Measurements from ENCODE around the gene MYO1D. TPM values are rescaled to one million over a fixed set of nuclear protein-coding genes. Genes with fewer than 3 reads are reported as not detected.

MYO1D gene
- total and polyA plus RNA-seq, 11 donors = 3.3 to 15.5 (median 8.9) TPM

DNA sequence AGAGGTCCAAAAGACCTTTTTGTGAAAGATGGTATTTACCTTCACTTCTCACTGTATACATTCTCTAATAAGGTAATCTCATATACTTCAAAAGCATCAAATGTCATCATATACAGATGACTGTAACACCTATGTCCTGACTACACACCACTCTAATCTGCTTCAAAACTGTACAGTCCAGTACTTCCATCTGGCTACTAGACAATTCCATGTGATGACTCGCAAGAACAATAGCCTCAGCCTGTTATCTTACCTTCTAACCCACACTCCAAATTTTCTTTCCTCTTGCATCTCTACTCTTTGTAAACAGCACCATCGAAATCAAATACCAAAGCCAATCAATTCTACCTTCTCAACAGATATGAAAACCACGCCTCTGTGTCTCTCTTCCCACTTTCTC is 24.1 kb downstream of the MYO1D start:
- ATAC-seq = no peak
- H3K27me3 ChIP-seq = no peaks in the 10 kb centered on the region
- peaks cover 0 to 14% (median 0%) of the 10 kb centered on the region in 12 donors for H3K4me1 ChIP-seq
- no peak overlapping the region for H3K27ac ChIP-seq
- H3K4me3 ChIP-seq = no peak overlapping the region
- no peaks in the 10 kb centered on the region for H3K9me3 ChIP-seq
- no peaks in the 10 kb centered on the region for H3K36me3 ChIP-seq
- DNase-seq = no peak
- 92 to 96% (median 94%) methylated on average over 3 of the region's 3 CpGs for WGBS, 4 donors
- TF ChIP-seq POLR2A (IDR thresholded peaks at IDR 0.05) = no peak
- TF ChIP-seq, protein P1, sequence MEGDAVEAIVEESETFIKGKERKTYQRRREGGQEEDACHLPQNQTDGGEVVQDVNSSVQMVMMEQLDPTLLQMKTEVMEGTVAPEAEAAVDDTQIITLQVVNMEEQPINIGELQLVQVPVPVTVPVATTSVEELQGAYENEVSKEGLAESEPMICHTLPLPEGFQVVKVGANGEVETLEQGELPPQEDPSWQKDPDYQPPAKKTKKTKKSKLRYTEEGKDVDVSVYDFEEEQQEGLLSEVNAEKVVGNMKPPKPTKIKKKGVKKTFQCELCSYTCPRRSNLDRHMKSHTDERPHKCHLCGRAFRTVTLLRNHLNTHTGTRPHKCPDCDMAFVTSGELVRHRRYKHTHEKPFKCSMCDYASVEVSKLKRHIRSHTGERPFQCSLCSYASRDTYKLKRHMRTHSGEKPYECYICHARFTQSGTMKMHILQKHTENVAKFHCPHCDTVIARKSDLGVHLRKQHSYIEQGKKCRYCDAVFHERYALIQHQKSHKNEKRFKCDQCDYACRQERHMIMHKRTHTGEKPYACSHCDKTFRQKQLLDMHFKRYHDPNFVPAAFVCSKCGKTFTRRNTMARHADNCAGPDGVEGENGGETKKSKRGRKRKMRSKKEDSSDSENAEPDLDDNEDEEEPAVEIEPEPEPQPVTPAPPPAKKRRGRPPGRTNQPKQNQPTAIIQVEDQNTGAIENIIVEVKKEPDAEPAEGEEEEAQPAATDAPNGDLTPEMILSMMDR (IDR thresholded peaks at IDR 0.05) = no peak
- intact Hi-C loops (cut with DNase I) = no loop called here

DNA sequence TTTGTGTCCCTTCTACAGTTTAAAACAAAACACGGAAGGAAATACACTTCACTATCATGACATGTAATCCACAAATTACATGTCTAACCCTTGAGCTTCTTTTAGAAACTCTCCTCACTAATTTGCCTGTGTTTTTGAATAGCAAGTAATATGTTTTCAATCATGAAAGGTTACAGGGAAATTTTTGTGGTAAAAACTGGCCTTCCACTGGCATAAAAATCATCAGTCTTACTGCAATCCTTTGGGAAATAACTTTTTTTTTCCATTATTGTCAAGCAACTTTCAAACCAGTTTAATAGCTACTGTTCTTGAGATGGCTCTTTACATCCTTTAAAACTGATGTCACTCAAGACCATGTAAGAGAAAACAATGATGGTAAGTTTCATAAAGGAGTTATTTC is 27.0 kb downstream of the MYO1D start:
- Histone ChIP-seq H3K4me3 (no peak overlapping the region), H3K36me3 (no peaks in the 10 kb centered on the region), H3K9me3 (no peaks in the 10 kb centered on the region), H3K27ac (no peak overlapping the region), H3K4me1 (peaks cover 0 to 34% (median 0%) of the 10 kb centered on the region in 12 donors), H3K27me3 (no peaks in the 10 kb centered on the region)
- DNase-seq (no peak), ATAC-seq (no peak)
- WGBS, 4 donors = 84 to 97% (median 86%) methylated on average over 1 of the region's 1 CpG
- TF ChIP-seq POLR2A (IDR thresholded peaks at IDR 0.05) = no peak
- TF ChIP-seq, protein P1 (IDR thresholded peaks at IDR 0.05) = no peak
- intact Hi-C loops (cut with DNase I) = no loop called here

DNA sequence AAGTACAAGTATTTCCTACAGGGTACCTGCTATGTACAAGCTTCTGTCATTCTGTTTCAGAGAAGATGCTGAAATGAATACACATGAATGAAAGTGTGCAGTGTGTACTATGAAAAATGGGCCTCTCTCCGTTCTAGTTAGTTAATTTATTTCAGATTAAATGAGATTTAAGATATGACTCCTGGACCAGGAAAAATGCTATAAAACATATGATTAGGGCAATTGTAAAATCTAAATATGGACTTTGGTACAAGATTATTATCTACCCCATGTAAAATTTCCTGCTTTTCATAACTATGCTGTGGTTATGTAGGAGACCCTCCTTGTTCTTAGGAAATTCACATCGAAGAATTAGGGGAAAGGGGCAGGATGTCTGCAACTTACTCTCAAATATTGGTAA is 28.9 kb downstream of the MYO1D start:
- WGBS, 4 donors = 74 to 79% (median 76%) methylated on average over 2 of the region's 2 CpGs

DNA sequence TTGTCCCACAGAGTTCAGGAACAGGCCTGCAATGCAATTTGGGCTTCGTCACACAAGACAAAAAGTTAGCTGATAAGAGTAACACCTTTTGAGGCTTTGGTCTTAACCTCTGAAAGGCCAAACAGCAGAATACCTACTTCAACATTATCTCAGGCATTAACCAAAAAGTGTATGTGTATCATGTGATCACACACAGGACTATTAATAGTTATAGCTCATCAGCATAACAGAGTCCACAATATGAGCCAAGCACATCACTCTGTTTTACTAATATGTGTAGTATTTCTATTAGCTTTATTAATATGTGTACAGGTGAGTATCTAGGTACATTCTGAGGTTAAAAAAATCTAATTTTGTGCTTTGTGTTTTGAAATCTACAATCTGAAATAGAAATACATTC is 30.8 kb downstream of the MYO1D start:
- no peak for TF ChIP-seq POLR2A (IDR thresholded peaks at IDR 0.05)
- TF ChIP-seq, protein P1 (IDR thresholded peaks at IDR 0.05) = no peak
- Histone ChIP-seq H3K27ac (no peak overlapping the region), H3K4me3 (no peak overlapping the region), H3K9me3 (no peaks in the 10 kb centered on the region), H3K4me1 (peaks cover 0 to 20% (median 0%) of the 10 kb centered on the region in 12 donors), H3K27me3 (no peaks in the 10 kb centered on the region), H3K36me3 (no peaks in the 10 kb centered on the region)
- 47 to 75% (median 62%) methylated on average over 1 of the region's 1 CpG for WGBS, 4 donors
- DNase-seq (no peak), ATAC-seq (no peak)
- intact Hi-C loops (cut with DNase I) = no loop called here

More for the DNA sequence above, 28.9 kb downstream of the MYO1D start:
- Histone ChIP-seq H3K4me3 (no peak overlapping the region), H3K27ac (no peak overlapping the region), H3K36me3 (no peaks in the 10 kb centered on the region), H3K9me3 (no peaks in the 10 kb centered on the region), H3K4me1 (peaks cover 0 to 20% (median 0%) of the 10 kb centered on the region in 12 donors), H3K27me3 (no peaks in the 10 kb centered on the region)
- ATAC-seq = no peak
- intact Hi-C loops (cut with DNase I) = no loop called here
- no peak for DNase-seq
- TF ChIP-seq, protein P1 (IDR thresholded peaks at IDR 0.05) = no peak
- no peak for TF ChIP-seq POLR2A (IDR thresholded peaks at IDR 0.05)
